ENCODE measurements around the gene FHIT.
"Not testable (repeated sequence)": the region's sequence is repeated elsewhere in the genome, so short reads cannot be mapped to it uniquely, and the experiment has no call there.

FHIT gene

DNA sequence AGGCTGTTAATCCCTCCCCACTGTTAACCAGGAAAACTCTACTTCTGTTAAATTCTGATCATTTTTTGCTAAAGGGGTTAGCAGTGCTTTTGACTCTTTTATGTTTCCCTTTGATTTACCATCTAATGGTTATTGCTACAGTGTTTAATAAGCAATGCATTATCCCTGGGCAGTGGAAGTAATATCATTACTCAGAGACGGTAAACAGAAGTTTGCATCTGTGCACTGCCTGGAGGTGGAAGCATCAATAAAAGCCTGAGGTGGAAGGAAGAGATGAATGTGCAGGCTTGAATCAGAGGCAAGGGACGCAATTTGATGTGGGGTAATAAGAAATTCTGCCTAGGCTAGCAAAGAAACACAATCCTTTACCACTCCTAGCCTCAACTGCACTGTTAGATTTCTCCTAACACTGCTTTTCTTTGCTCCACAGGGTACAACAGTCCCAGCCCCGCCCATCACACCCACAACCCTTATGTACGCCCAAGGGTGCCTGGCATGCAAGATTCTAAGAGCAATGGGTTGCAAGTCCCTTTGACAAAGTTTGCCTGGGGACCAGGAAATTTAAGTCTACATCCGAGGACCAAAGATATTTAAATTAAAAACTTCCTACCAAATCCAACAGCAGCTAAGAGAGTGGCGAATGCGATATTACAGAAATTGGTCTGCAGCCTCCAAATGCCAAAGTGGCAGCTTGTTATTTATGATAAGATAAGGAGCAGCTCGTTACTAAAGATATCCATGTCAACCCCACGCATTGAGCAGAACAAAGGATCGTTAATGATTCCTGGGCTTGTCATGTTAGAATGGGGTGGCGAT, 261.4 kb downstream of the FHIT start:
- DNase-seq (ENCODE audit: low spot score), result no peak

DNA sequence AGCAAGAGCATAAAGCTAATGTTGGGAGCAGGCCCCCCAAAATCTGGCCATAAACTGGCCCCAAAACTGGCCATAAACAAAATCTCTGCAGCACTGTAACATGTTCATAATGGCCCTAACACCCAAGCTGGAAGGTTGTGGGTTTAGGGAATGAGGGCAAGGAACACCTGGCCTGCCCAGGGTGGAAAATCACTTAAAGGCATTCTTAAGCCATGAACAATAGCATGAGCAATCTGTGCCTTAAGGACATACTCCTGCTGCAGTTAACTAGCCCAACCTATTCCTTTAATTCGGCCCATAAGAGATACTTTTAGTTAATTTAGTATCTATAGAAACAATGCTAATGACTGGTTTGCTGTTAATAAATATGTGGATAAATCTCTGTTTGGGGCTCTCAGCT, 264.1 kb downstream of the FHIT start:
- not testable (repeated sequence) for DNase-seq (ENCODE audit: low spot score)

DNA sequence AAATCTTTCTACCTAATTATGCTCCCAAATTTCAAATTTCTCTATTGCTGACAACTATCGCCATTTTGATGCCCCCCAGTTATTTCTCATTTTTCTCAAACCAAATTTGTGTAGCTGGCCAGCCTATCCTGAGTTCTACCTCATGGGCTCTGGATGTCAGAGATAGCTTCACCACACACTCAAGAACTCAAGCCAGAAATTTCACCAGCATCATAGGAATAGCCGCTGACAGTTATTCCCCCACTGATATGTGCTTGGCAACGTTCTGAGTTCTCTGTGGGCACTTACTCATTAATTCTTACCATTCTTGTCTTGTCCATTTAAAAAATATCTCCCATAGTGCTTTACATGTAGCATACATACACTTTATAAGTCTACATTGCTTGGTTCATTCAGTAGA, 264.7 kb downstream of the FHIT start:
- no peak for DNase-seq (ENCODE audit: low spot score)

DNA sequence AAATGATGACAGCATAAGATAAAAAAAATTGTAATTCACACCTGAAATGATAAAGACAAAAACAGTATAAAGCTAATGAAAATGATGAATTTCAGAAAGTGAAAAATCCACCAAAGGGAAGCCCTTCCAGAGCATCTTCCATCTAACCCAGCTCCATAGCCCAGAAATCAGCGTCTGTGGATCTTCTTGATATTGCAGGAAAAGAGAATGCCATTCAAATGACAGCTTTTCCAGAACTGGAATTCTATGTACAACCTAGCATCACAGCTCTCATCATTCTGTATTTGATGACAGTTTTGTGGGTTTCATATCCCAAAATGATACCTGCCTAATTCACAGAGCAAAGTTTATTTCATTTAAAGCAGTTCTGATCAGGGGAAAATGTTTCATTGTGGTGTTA, 267.3 kb downstream of the FHIT start:
- no peak for DNase-seq (ENCODE audit: low spot score)

DNA sequence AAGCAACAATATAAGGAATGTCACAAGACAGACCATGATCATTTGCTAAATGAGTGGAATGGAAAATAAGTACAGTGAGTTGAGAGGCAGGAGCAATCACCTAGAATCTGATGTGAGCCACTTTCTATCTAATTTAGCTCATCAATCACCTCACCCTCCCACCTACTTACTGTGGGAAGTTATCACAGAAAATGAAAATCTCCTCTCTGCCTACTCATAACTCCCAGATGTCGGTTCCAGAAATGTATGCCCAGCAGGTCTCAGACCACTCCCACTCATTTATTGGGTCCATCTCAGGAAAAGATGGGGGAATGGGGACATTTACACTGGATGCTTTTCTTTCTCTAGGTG, 270.9 kb downstream of the FHIT start:
- DNase-seq (ENCODE audit: low spot score), result no peak

DNA sequence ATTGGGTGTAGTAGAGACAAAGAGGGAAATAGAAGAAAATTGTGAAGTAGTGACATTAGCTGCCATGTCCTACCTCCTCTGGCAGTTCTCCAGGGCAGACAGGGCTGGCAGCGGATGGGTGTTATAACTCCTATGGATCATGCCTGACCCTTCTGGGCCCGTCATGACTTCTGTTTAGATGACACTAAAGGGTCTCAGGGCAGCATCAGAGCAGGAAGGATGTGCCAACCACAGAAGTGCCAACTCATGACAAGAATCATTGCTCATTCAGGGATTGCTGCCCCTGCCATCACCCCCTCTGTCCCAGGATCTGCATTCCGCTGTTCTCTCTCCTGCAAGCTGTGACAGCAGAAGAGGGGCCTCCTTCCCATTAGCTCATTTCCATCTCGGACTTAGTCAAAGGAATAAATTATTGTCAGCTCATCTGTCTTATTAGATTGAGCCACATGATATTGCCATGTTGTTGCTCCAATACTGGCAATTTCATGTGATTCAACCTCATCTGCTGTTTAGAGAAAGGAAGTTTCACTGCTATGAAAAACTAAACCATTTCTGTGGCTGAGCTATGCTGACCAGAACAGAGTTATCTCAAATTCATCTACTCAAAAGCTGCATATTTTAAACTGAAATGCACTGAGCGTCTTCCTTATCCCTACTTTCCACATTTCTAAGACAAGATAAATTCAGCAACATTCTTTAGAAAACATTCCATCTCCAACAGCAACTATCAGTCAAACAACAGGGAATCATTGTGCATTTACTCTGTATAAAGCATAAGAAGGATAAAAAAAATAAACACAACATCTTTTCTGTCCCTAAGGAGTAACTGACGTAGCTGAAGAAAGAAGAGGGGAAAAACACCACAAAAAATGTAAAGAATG, 271.6 kb downstream of the FHIT start:
- DNase-seq (ENCODE audit: low spot score), result no peak

DNA sequence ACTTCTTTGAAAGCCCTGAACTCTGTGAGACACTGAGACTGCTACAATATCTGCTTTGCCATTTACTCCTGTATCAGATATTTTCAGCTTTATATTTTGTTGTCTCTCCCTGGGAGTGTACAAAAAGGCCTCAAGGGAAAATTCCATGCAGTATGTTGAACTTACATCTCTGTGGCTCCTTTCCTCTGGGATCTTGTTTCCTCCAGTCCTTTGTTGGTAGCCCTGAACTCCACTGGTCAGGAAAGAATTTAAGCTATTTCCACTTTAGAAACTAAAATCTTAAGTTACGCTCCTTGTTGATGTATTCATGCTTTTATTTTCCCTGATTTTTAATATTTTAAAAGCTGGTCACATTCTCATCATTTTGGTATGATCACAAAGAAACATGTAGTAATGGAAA, 277.9 kb downstream of the FHIT start:
- DNase-seq (ENCODE audit: low spot score), result no peak

DNA sequence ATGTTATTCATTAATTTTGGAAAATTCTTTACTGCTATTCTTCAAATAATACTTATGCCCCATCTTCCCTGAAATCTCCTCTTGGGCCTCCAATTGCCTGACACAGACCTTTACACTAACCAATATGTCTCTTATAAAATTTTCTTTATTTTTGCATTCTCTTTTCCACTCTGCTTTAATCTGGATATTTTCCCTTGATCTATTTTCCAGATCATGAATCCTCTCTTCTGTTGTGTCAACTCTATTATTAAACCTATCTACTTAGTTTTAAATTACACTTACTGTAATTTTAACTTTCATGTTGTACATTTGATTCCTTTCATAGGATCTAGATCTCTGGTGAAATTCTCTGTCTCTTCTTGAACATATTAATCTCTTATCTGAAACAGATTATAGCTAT, 278.7 kb downstream of the FHIT start:
- no peak for DNase-seq (ENCODE audit: low spot score)

DNA sequence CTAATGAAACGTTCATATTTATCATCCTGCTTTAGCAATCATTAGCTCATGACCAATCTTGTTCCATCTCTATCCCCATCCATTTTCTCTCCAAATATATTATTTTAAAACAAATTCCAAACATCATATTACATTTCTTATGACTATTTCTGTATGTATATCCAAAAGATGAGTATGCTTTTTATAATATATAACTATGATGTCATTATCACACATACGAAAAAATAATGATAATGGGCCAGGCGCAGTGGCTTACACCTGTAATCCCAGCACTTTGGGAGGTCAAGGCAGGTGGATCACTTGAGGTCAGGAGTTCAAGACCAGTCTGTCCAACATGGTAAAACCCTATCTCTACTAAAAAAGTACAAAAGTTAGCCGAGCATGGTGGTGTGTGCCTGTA, 280.4 kb downstream of the FHIT start:
- no peak for DNase-seq (ENCODE audit: low spot score)

DNA sequence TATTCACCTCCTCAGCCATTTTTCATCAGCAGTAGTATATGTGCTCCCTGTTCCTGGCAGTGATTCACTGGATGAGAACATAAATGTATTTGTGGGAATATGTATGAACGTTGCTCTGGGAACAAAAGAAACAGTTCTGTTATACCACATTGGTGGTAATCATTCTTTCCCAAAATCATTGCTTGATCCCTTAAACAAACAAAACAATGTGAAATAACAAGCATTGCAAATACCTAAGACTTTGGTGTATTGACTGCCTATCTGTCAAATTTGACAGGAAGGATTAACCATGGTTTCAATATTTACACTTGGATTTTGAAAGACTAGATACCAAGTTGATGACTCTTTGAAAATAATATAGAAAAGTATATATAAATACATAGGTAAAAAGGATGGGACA, 284.1 kb downstream of the FHIT start:
- no peak for DNase-seq (ENCODE audit: low spot score)

DNA sequence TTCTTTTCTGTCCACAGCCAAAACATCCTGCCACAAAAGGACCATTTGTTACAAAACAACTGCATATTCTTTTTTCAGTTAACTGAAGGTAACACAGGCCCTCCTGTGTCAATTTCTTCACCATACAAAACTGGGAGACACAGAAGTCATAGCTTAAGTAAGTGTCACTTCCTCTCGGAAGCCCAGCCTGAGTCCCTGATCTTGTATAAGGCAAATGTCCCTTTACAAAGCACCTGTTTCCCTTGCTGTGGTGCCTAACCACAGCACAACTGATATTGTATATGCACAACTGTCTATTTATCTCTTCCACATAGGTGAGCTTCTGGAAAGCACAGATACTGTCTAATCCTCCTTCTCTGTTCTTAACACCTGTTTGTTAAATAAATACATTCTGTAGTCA, 293.7 kb downstream of the FHIT start:
- DNase-seq (ENCODE audit: low spot score), result no peak

DNA sequence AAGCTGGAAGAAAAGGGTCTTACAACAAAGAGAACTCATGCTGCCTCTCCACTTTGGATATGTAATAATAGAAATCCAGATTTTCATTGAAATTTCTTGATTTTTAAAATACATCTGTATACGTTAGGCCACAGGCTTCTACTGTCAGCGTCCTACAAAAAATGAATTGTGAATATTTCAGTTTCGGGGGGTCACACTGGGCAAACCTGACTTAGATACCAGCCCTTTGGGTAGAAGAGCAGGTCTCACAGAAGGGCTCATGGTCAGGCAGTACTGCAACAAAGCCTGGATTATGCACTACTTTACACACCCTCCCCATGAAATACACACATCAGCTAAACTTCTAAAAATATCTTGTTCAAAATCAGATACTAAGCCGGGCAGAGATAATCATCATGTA, 294.5 kb downstream of the FHIT start:
- DNase-seq (ENCODE audit: low spot score), result no peak

DNA sequence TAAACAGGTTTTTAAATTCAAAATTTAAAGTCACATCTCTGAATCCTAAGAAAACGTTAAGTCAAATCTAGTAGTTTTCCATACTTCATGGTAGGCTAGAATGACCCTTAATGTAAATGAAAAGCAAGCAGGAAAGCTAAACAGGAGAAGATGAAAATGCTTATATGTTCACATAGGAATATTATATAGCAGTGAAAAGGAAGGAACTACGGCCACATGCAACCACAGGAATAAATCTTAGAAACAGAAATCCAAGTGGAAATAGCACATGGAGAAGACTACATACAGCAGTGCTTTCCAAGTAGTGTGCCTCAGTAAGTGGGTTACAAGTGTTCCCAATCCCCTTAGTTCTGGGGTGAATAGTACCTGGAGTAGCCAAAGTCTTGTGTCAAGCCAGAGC, 296.2 kb downstream of the FHIT start:
- no peak for DNase-seq (ENCODE audit: low spot score)

DNA sequence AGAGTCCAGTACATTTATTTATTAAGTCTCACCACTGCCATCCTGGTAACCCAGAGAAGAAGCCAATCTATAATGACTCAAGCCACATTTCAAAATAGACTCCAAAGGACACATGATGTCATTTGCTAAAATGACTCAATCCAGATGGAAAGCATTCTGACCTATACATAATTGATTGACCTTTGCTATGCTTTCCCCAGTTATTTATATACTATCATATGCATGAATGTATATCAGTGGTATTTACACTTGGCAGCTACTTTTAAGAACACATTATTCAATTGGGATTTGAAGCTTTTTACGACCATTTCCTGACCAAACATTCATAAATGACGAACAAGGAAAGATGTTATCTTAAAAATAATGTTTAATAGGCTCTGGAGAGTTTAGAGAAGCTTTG, 297.2 kb downstream of the FHIT start:
- DNase-seq (ENCODE audit: low spot score), result no peak

DNA sequence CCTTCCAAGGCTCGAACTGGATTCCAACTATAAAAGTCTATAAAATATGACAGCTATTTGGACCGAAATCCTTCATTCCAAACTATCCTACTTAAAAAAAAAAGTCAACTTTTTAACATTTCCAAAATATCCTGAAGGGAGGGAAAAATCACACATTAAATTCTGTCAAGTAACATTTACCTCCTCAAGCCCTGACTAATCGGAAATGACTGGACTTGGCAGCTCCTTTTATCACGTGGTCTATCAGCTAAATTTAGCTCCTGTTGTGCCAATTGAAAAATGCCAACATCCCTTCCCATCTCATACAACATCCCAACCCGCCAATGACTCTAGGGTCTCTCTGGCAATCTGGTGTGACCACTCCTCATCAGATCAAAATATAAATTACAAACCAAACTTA, 297.9 kb downstream of the FHIT start:
- no peak for DNase-seq (ENCODE audit: low spot score)

DNA sequence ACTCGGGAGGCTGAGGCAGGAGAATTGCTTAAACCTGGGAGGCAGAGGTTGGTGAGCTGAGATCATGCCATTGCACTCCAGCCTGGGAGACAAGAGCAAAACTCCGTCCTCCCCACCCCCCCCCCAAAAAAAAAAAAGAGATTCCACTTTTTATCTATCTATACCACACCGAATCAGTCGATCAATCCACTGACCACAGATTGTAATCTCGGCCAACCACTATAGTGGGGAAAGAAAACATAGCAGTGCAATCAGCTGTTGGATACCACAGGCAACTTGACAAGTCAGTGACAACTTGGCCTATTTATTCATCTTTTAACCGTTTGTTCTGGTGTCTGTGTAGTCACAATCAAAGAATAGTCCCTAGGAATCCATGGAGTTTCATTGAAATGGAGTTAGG, 299.2 kb downstream of the FHIT start:
- DNase-seq (ENCODE audit: low spot score), result no peak

DNA sequence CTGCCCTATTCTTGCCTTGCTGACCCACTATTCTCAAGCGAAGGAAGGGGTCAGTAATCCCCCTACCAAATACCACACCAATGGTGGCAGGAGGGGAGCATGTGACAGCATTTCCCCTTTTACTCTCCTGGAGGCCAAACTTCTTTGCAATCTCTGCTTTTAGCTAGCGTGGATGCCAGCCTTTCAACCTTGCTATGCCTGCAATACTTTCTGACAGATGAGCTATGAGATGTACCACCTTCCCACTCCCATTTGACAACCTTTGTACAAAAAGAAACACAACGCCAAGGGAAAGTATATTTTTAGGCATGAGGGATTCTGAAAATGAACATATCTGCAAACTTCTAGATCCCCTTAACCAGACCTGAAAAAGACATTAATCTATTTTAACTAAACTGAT, 302.1 kb downstream of the FHIT start:
- no peak for DNase-seq (ENCODE audit: low spot score)

DNA sequence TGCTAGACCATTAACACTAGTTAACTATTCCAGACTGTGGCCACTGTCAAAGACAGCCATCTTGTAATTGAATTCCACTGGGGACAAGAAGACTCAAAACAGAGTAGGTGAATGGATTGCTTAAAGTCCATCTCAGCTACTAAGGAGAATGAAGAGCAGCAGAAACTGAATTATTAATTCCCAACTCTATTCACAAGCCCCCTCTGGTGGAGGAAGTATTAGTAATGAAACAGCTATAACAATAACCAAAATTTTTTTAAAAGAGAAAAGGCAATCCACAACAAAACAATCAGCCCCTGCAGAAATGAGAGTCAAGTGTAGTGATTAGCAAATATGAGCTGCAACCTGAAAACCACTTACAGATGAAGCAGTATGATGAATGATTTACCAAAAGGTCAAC, 302.8 kb downstream of the FHIT start:
- no peak for DNase-seq (ENCODE audit: low spot score)

DNA sequence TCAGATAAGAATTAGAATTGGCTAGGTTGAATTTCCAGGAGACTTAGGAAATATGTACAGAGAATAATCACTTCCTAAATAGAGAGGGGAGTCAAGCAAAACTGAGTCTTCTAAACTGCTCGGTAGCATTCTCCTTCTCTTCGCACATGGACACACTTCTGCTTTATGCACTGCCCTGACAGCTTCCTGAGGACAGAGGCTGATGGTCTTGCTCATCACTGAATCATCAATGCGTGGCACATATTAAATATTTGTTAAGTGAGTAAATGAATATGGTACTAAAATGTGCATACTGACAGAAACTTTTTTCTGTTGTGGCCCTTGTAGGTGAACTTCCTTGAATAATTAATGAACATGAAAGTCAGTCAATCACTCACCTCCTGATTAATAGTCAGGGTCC, 315.5 kb downstream of the FHIT start:
- no peak for DNase-seq (ENCODE audit: low spot score)

DNA sequence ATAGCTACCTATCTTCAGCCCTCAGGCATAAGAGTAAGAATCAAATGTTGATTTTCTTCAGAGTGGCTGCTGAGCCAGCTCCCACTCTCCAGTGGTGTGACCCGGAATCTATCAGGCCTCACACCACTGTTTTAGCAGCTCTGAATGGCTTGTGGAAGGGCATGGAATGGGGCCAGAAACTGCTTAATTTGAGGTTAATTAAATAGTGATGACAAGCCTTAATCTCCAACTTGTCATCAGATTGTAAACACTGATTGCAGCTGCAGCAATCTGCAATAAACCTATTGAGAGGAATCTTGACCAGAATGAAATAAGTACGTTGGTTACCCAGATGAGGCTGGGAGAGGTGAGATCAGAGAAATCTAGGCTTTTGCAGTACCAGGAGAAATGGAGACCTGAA, 317.4 kb downstream of the FHIT start:
- DNase-seq (ENCODE audit: low spot score), result no peak

DNA sequence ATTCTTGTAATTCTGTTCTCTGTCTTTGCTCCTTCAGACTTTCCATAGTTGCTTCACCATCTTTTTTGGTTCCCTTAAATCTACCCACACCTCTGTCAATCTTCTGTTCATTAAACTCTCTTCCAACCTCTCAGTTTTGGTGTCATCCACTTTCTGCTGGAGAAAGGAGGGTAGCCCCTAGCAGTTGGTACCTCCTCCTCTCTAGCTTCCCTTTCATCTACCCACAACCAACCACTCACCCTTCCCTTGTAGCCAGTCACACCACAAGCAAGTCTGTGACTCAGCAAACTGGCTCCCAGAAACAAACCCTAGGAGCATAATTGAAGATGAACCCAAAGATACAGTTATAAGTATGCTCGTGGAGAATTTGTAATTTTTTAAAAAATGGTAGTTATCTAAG, 318.6 kb downstream of the FHIT start:
- no peak for DNase-seq (ENCODE audit: low spot score)

DNA sequence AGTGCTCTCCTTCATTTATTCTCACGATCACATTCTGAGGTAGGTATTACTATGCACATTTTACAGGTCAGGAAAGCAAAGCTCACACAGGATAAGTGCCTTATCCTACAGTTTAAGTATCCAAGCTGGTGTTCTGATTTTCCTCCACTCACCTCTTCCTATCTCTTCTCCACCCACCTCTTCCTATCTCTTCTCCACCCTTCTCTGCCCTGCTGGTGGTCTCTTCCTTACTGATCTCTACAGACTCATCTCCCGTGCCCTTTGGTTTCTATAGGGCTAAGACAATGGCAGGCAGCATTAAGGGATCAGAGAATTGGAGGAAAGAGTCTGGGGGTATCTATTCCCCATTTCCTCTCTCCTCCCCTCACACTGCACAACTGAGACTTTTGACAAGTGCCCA, 319.1 kb downstream of the FHIT start:
- no peak for DNase-seq (ENCODE audit: low spot score)

DNA sequence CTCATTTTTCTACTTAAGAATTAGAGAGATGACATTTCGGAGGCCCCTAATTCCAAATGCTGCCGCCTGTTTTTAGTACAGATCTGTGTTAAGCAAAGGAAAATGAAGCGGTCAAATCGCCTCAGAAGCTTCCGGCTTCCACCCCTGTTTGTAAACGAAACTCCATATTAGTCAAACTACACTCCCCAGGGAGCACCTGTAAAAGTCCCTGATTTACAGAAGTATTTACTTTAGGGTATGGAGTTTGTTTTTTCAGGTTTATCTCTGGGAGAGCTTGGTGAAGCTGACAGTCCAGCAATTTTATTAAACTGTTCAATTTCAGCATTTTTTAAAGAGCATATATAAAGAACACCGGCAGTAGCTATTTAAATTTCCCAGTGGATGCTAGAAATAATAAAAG, 319.8 kb downstream of the FHIT start:
- no peak for DNase-seq (ENCODE audit: low spot score)

DNA sequence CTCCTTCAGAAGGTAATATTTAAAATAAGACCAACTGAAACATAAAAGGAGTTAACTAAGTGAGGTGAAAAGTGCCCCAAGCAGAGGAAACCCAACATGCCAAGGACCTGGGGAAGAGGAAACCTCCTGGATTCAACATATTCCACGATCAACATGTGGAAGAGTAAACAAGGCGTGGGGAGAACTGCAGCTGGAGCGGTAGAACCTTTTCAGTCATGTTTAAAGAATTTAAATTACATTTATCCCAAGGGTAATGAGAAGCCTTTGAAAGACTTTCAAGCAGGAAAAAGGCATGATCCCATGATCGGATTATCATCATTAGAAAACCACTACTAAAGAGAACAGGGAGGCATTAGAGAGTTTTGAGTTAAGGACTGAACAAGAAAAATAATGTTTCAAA, 330.7 kb downstream of the FHIT start:
- no peak for DNase-seq (ENCODE audit: low spot score)

All from germinal center (tissue), 1 donor.